Endothelial cell (in vitro differentiated cells): ENCODE data around the gene RPS6KA2. TPM values are rescaled to one million over a fixed set of nuclear protein-coding genes. Genes with fewer than 3 reads are reported as not detected.

Experiments
- DNase-seq: peaks from one replicate; pipeline ENCODE4 v3.0.0; 2021; ENCODE audit warnings: low spot score
- H3K27ac Mint-ChIP-seq: one replicate; pipeline ENCODE4 v1.8.0; 2021; ENCODE audit warnings: mixed read lengths, inconsistent platforms; ENCODE audit not compliant: unreplicated experiment
- H3K27me3 Mint-ChIP-seq: one replicate; pipeline ENCODE4 v1.8.0; 2021; ENCODE audit warnings: mild to moderate bottlenecking, moderate library complexity, mixed read lengths, inconsistent platforms; ENCODE audit not compliant: unreplicated experiment
- H3K36me3 Mint-ChIP-seq: one replicate; pipeline ENCODE4 v1.8.0; 2021; ENCODE audit warnings: mild to moderate bottlenecking, low read depth, mixed read lengths, inconsistent platforms; ENCODE audit not compliant: unreplicated experiment
- H3K4me1 Mint-ChIP-seq: one replicate; pipeline ENCODE4 v1.8.0; 2021; ENCODE audit warnings: mild to moderate bottlenecking, mixed read lengths, inconsistent platforms; ENCODE audit not compliant: unreplicated experiment
- H3K4me3 Mint-ChIP-seq: one replicate; pipeline ENCODE4 v1.8.0; 2021; ENCODE audit warnings: mild to moderate bottlenecking, mixed read lengths, inconsistent platforms; ENCODE audit not compliant: unreplicated experiment
- H3K9me3 Mint-ChIP-seq: one replicate; pipeline ENCODE4 v1.8.0; 2021; ENCODE audit warnings: mixed read lengths, inconsistent platforms; ENCODE audit not compliant: unreplicated experiment
- total RNA-seq: library from RNA; stranded (reverse); fragmentation: NEBNext Ultra II Directional; extraction: Animal tissue kit (Norgen Biotek cat#: 25700); gene quantifications from one replicate; pipeline ENCODE4 v1.2.1, GENCODE V29; 2021; ENCODE audit not compliant: unreplicated experiment
- TF ChIP-seq, protein P1 (sequence below): fragments of 200-600 bp; sonication (generic); IDR thresholded peaks from one replicate; pipeline ENCODE4 v1.5.0; 2021; ENCODE audit warnings: antibody characterized with exemption; ENCODE audit not compliant: unreplicated experiment

The RPS6KA2 gene
- total RNA-seq, 1 donor from 2014 or later: 105 TPM

DNA sequence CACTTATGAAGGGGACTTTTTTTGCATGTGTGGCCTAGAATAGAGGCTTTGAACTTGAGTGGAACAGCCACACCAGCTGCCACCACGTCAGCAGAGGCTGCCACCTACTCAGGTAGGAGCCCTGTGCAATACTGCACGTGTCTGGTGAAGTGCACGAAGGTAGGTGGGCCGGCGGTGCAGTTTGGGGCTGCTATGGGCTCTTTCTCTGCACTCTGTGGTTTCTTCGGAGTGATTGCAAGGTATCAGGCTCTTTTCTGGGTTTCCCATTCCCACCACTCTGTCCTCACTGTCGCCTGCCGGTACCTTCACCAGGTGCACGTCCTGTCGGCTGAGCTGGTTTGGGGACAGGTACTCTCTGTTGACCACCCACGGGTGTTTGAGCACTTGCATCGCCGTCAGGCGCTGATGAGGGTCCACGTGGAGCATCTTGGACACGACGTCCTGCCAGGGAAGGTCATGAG, 213.5 kb downstream of the RPS6KA2 start:
- H3K27me3 Mint-ChIP-seq: peaks cover 18% of the 10 kb centered on the region
- DNase-seq: no peak
- no peak overlapping the region for H3K4me3 Mint-ChIP-seq
- no peaks in the 10 kb centered on the region for H3K4me1 Mint-ChIP-seq
- no peaks in the 10 kb centered on the region for H3K9me3 Mint-ChIP-seq
- TF ChIP-seq, protein P1, sequence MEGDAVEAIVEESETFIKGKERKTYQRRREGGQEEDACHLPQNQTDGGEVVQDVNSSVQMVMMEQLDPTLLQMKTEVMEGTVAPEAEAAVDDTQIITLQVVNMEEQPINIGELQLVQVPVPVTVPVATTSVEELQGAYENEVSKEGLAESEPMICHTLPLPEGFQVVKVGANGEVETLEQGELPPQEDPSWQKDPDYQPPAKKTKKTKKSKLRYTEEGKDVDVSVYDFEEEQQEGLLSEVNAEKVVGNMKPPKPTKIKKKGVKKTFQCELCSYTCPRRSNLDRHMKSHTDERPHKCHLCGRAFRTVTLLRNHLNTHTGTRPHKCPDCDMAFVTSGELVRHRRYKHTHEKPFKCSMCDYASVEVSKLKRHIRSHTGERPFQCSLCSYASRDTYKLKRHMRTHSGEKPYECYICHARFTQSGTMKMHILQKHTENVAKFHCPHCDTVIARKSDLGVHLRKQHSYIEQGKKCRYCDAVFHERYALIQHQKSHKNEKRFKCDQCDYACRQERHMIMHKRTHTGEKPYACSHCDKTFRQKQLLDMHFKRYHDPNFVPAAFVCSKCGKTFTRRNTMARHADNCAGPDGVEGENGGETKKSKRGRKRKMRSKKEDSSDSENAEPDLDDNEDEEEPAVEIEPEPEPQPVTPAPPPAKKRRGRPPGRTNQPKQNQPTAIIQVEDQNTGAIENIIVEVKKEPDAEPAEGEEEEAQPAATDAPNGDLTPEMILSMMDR: no peak
- peaks cover 60% of the 10 kb centered on the region for H3K36me3 Mint-ChIP-seq
- H3K27ac Mint-ChIP-seq: no peak overlapping the region

DNA sequence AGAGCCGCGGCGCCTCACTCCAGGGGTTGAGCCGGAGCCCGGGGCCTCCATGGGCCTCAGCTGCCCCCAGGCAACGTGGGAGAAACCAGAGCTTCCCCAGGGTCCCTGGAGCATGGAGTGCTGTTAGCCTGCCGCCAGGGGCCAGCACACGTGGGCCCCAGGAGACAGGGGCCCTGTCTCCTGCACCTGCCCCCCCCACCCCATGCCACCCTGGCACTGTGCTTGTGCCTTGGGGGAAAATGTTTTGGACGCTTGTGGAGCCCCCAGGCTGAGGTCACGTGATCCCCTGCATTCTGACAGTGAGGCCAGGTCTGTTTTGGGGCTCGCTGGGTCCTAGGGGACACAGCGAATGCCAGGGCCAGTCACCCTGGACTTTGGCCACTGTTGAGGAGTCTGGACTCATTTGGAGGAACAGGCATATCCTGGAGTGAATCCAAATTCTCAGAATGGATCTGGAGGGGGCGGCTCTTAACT, 214.1 kb downstream of the RPS6KA2 start:
- Mint-ChIP-seq H3K4me3 (no peak overlapping the region), H3K4me1 (no peaks in the 10 kb centered on the region), H3K36me3 (peaks cover 60% of the 10 kb centered on the region), H3K9me3 (no peaks in the 10 kb centered on the region), H3K27ac (no peak overlapping the region), H3K27me3 (peaks cover 20% of the 10 kb centered on the region)
- DNase-seq: no peak
- TF ChIP-seq, protein P1: no peak

DNA sequence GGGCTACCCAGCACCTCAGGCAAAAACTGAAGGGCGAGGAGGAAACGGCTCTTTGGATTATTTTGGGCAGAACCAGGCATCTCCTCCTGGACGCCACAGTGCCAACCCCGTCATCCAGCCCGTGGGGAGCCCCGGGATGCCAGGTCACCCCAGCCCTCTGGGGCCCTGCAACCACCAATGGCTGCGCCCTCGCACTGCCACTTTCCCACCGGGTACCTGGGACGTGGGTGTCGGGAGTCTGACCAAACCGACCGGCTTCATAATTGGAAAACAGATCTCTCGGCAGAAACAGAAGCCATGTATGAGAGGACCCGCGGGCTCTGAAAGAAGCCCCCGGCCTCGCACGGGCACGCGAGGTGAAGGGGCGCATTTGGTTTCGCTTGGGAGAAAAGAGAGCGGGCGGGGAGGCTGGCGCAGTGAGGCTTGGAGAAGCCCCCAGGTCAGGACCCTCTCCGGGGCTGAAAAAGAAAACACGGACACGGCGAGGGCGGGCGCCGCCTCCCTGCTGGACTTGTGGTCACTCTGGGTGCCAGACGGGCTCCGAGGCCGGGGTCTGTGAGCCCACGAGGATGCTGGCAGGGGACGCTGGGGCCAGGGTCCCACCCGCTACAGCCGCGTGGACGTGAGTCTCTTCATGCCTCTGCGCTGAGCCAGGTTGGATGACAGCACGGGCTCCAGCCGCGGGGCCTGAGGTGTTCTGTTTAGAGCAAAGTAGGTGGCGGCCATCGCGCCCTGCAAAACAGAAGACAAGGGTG, 214.7 kb downstream of the RPS6KA2 start:
- TF ChIP-seq, protein P1: no peak
- Mint-ChIP-seq H3K4me3 (no peak overlapping the region), H3K36me3 (peaks cover 58% of the 10 kb centered on the region), H3K9me3 (no peaks in the 10 kb centered on the region), H3K27ac (no peak overlapping the region), H3K4me1 (no peaks in the 10 kb centered on the region), H3K27me3 (peaks cover 20% of the 10 kb centered on the region)
- no peak for DNase-seq

DNA sequence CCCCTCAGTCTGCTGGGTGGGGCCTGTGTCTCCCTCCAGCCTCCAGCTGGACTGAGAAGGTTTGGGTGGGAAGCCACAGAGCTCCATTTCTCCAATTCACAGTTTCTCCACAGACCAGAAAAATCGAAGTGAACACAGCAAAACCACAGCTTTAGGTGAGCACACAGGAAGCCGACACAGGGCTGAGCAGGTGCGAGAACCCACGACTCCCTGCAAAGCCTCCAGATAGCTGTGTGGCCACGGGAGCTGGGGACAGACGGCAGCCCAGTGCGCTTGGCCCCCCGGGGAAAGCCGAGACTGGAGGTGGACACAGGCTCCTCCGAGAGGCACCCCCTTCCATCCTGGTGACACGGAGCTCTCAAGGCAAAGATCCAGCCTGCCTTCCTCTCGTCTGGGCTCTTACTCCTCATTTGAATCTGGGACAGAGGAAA, 215.3 kb downstream of the RPS6KA2 start:
- Mint-ChIP-seq H3K4me3 (no peak overlapping the region), H3K27me3 (peaks cover 21% of the 10 kb centered on the region), H3K27ac (no peak overlapping the region), H3K36me3 (peaks cover 52% of the 10 kb centered on the region), H3K4me1 (no peaks in the 10 kb centered on the region), H3K9me3 (no peaks in the 10 kb centered on the region)
- DNase-seq: no peak
- TF ChIP-seq, protein P1: no peak

DNA sequence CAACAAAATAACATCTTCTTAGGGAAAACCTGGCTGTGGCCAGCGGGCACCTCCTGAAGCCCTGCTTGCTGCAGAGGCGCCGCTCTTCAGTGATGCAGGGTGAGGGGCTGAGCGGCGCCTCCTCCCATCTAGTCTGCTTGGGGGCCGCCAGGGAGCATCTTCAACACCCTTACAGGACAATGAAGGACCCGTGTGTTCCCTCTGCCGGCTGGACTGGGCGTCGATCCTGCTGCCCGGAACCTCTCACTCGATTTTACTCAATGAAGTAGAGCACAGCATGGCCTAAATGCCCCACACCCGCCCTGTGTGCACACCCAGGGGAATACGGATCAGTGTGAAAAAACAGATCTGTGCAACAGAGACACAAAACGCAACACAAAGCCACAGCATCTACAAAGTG, 215.8 kb downstream of the RPS6KA2 start:
- Mint-ChIP-seq H3K27me3 (peaks cover 20% of the 10 kb centered on the region), H3K4me1 (no peaks in the 10 kb centered on the region), H3K36me3 (peaks cover 47% of the 10 kb centered on the region), H3K4me3 (no peak overlapping the region), H3K9me3 (no peaks in the 10 kb centered on the region), H3K27ac (no peak overlapping the region)
- TF ChIP-seq, protein P1: no peak
- no peak for DNase-seq
